IMR-90 (cell line): ENCODE measurements around the gene ISLR2. TPM values are rescaled to one million over a fixed set of nuclear protein-coding genes. Genes with fewer than 3 reads are reported as not detected.
"Not testable (repeated sequence)": the region's sequence is repeated elsewhere in the genome, so short reads cannot be mapped to it uniquely, and the experiment has no call there.

ENCODE experiments used
- ATAC-seq: fragments of 200-7000 bp; cut with Tn5 transposase; 2 replicates; pipeline ENCODE4 v1.9.1; 2020; ENCODE audit warnings: low read depth, mild to moderate bottlenecking, moderate library complexity
- BruUV-seq: library from RNA; stranded (reverse); fragments of 400-500 nt; replicated peaks from 2 replicates; lab custom pipeline; 2021; lab: Mats Ljungman, UMichigan
- CTCF ChIA-PET: fragments of 300-600 bp; formaldehyde crosslinking; extraction: SDS; loops from one replicate; lab custom pipeline; 2021; ENCODE audit warnings: antibody characterized with exemption; lab: Yijun Ruan, JAX
- POLR2A ChIA-PET: fragments of 300-600 bp; sonication (Branson Sonifier 250); formaldehyde crosslinking; loops from one replicate; lab custom pipeline; 2022; ENCODE audit warnings: antibody characterized with exemption; ENCODE audit not compliant: unreplicated experiment; lab: Charles Lee
- DNase-seq: peaks from one replicate; pipeline ENCODE4 v3.0.0; 2013
- H2AFZ ChIP-seq: replicated peaks from 2 replicates; pipeline ENCODE3; 2013; ENCODE audit warnings: low read length, mild to moderate bottlenecking; ENCODE audit not compliant: poor library complexity
- H2AK5ac ChIP-seq: 2 replicates; pipeline ENCODE4 v1.6.1; 2013; ENCODE audit warnings: low read depth, low read length, inconsistent platforms
- H2AK9ac ChIP-seq: replicated peaks from 2 replicates; pipeline ENCODE3; 2013; ENCODE audit warnings: mild to moderate bottlenecking, low read depth, low read length, moderate library complexity; ENCODE audit not compliant: poor library complexity
- H2BK120ac ChIP-seq: 2 replicates; pipeline ENCODE4 v1.6.1; 2013; ENCODE audit warnings: low read depth, low read length, inconsistent platforms
- H2BK15ac ChIP-seq: 3 replicates; pipeline ENCODE4 v1.6.1; 2013; ENCODE audit warnings: low read depth, low read length, inconsistent platforms
- H2BK20ac ChIP-seq: 2 replicates; pipeline ENCODE4 v1.6.1; 2013; ENCODE audit warnings: low read depth, mild to moderate bottlenecking, inconsistent platforms, low read length, moderate library complexity
- H2BK5ac ChIP-seq: 2 replicates; pipeline ENCODE4 v1.6.1; 2013; ENCODE audit warnings: mild to moderate bottlenecking, low read depth, low read length, inconsistent platforms; ENCODE audit not compliant: poor library complexity, severe bottlenecking
- H3K14ac ChIP-seq: replicated peaks from 2 replicates; pipeline ENCODE4 v1.6.1; 2013; ENCODE audit warnings: low read depth, low read length, inconsistent platforms
- H3K18ac ChIP-seq: 2 replicates; pipeline ENCODE4 v1.6.1; 2013; ENCODE audit warnings: low read depth, low read length, control low read depth
- H3K23ac ChIP-seq: 2 replicates; pipeline ENCODE4 v1.6.1; 2013; ENCODE audit warnings: low read depth, low read length, inconsistent platforms
- H3K27ac ChIP-seq: 2 replicates; pipeline ENCODE4 v1.5.1; 2013; ENCODE audit warnings: mild to moderate bottlenecking, control low read depth, low read length; ENCODE audit not compliant: insufficient read depth
- H3K27me3 ChIP-seq: 2 replicates; pipeline ENCODE4 v1.6.1; 2013; ENCODE audit warnings: low read length; ENCODE audit not compliant: control insufficient read depth, insufficient read depth
- H3K36me3 ChIP-seq: 2 replicates; pipeline ENCODE4 v1.6.1; 2013; ENCODE audit warnings: low read length, mixed read lengths; ENCODE audit not compliant: control insufficient read depth, insufficient read depth
- H3K4ac ChIP-seq: 2 replicates; pipeline ENCODE4 v1.6.1; 2013; ENCODE audit warnings: low read depth, low read length, inconsistent platforms
- H3K4me1 ChIP-seq: 2 replicates; pipeline ENCODE4 v1.6.1; 2013; ENCODE audit warnings: low read length, mixed read lengths; ENCODE audit not compliant: control insufficient read depth, insufficient read depth
- H3K4me2 ChIP-seq: 2 replicates; pipeline ENCODE4 v1.6.1; 2013; ENCODE audit warnings: low read depth, mild to moderate bottlenecking, control low read depth, low read length, moderate library complexity
- H3K4me3 ChIP-seq: 2 replicates; pipeline ENCODE4 v1.5.1; 2013; ENCODE audit warnings: low read depth, mild to moderate bottlenecking, control low read depth, low read length, moderate library complexity; ENCODE audit not compliant: insufficient read depth
- H3K56ac ChIP-seq: 2 replicates; pipeline ENCODE4 v1.6.1; 2013; ENCODE audit warnings: low read length, inconsistent platforms; ENCODE audit not compliant: insufficient read depth; ENCODE audit errors: extremely low read depth
- H3K79me1 ChIP-seq, 2 experiments: 2 replicates each; pipeline ENCODE4 v1.6.1; 2013; ENCODE audit warnings: low read length in 2 of 2, inconsistent platforms in 1 of 2, low read depth in 1 of 2
- H3K9ac ChIP-seq: 2 replicates; pipeline ENCODE4 v1.6.1; 2013; ENCODE audit warnings: low read depth, low read length, control low read depth
- H3K9me1 ChIP-seq: 2 replicates; pipeline ENCODE4 v1.6.1; 2013; ENCODE audit warnings: low read length, inconsistent platforms; ENCODE audit not compliant: insufficient read depth
- H3K9me3 ChIP-seq: 2 replicates; pipeline ENCODE4 v1.6.1; 2013; ENCODE audit warnings: low read length; ENCODE audit not compliant: control insufficient read depth, insufficient read depth
- H4K20me1 ChIP-seq: 2 replicates; pipeline ENCODE4 v1.6.1; 2013; ENCODE audit warnings: low read length, inconsistent platforms; ENCODE audit not compliant: insufficient read depth
- H4K5ac ChIP-seq: 2 replicates; pipeline ENCODE4 v1.6.1; 2013; ENCODE audit warnings: mild to moderate bottlenecking, low read depth, low read length, control low read depth
- H4K8ac ChIP-seq, 2 experiments: 2 replicates each; pipeline ENCODE4 v1.6.1; 2013; ENCODE audit warnings: low read depth in 2 of 2, low read length in 2 of 2, control low read depth in 1 of 2, inconsistent platforms in 1 of 2
- H4K91ac ChIP-seq: 2 replicates; pipeline ENCODE4 v1.6.1; 2013; ENCODE audit warnings: low read depth, low read length, inconsistent platforms; ENCODE audit not compliant: insufficient read depth
- CTCF ChIP-seq: conservative IDR thresholded peaks from 2 replicates; pipeline ENCODE4 v1.5.1; 2012; ENCODE audit warnings: mild to moderate bottlenecking, low read depth, low read length, improper control_type of control experiment
- MXI1 ChIP-seq: IDR thresholded peaks from 2 replicates; pipeline ENCODE4 v1.6.1; 2012; ENCODE audit warnings: low read depth, mild to moderate bottlenecking, low read length, moderate library complexity, borderline replicate concordance
- NFE2L2 ChIP-seq: fragments of 150-350 bp; IDR thresholded peaks from 2 replicates; pipeline ENCODE4 v1.6.1; 2016; ENCODE audit warnings: low read depth, mild to moderate bottlenecking, low read length
- WGBS, 2 experiments: methylation state at CpG; one replicate each; pipeline versions ENCODE4 v1.1.5 to v1.1.7; 2013; ENCODE audit warnings: missing lambda C conversion rate in 2 of 2; ENCODE audit not compliant: insufficient read length in 1 of 2; ENCODE audit errors: extremely low coverage in 2 of 2; 5-methylcytosine and 5-hydroxymethylcytosine counted together
- dilution Hi-C: fragments of 300-500 bp; cut with HindIII; formaldehyde crosslinking; loops from one replicate; pipeline ENCODE4 v1.14.3; 2018; ENCODE audit warnings: low sequenced_read_pairs; ENCODE audit not compliant: unreplicated experiment
- in situ Hi-C: fragments of 300-500 bp; cut with MboI; formaldehyde crosslinking; loops from 3 replicates; pipeline ENCODE4 v1.14.3; 2019; ENCODE audit warnings: low sequenced_read_pairs, inconsistent platforms, mixed read lengths
- intact Hi-C: fragments of 100-400 bp; cut with micrococcal nuclease; formaldehyde crosslinking; loops from 2 replicates; pipeline ENCODE4 v1.10.0; 2022
- polyA plus RNA-seq, 3 experiments: library from polyadenylated mRNA; depleted of rRNA; stranded (reverse); fragments of >200 nt; gene quantifications; 2 replicates each; pipeline ENCODE4 v1.2.3, GENCODE V29; 2012; ENCODE audit warnings: low replicate concordance in 1 of 3
- total RNA-seq: library from RNA; depleted of rRNA; stranded (reverse); fragments of >200 nt; gene quantifications from 2 replicates; pipeline ENCODE4 v1.2.3, GENCODE V29; 2012

Gene ISLR2
- total and polyA plus RNA-seq, 2 of the 4 experiments (the other 2 are of a cell fraction): not detected

DNA sequence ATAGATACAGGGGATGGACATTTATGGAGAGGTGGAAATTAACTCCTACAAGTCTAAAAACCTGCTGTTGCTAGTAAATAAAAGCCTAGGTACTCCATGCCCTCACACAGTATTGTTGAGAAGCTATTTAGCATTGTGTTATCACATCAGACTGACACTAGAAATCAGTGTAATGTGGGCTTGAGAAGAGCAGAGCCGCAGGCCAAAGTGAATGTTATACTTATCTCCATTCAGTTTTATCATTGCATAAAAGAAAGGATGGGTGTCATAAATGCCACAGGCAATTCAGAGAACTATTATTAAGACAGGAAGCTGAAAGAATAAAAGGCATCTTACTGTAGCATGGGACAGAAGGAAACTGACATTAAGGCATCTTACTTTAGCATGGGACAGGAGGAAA lies 29.4 kb downstream of the ISLR2 start:
- H2BK20ac ChIP-seq: no peak overlapping the region
- no peak overlapping the region for H4K5ac ChIP-seq
- peaks cover 2% of the 10 kb centered on the region; the same call in 1 of the 2 replicates for H3K4me1 ChIP-seq
- CTCF ChIA-PET: no interaction called here
- H2BK15ac ChIP-seq: no peak overlapping the region
- H3K79me1 ChIP-seq: no peaks in the 10 kb centered on the region
- H3K27ac ChIP-seq: no peak overlapping the region
- BruUV-seq: no TSS peak
- no peak overlapping the region for H2BK120ac ChIP-seq
- no peaks in the 10 kb centered on the region for H3K36me3 ChIP-seq
- H3K4ac ChIP-seq: no peak overlapping the region
- H2BK5ac ChIP-seq: no peak overlapping the region
- no peak overlapping the region for H2AK9ac ChIP-seq
- no peak overlapping the region for H3K23ac ChIP-seq
- dilution Hi-C loops: no loop called here
- H3K9me3 ChIP-seq: no peaks in the 10 kb centered on the region
- in situ Hi-C loops: no loop called here
- no peak overlapping the region for H4K91ac ChIP-seq
- DNase-seq (no peak), ATAC-seq (no peak)
- H3K56ac ChIP-seq: no peak overlapping the region
- H3K4me3 ChIP-seq: no peak overlapping the region
- H4K8ac ChIP-seq: no peak overlapping the region
- no peak overlapping the region for H3K4me2 ChIP-seq
- H3K9me1 ChIP-seq: no peaks in the 10 kb centered on the region
- H3K18ac ChIP-seq: no peak overlapping the region
- peaks cover 53% of the 10 kb centered on the region for H3K27me3 ChIP-seq
- intact Hi-C loops: no loop called here
- WGBS, 2 experiments: no CpG with 5 or more reads among the region's 1 CpG
- H2AK5ac ChIP-seq: no peak overlapping the region
- POLR2A ChIA-PET: no interaction called here
- H2AFZ ChIP-seq: no peak overlapping the region
- TF ChIP-seq MXI1: no peak
- TF ChIP-seq NFE2L2: no peak
- TF ChIP-seq CTCF: no peak
- no peak overlapping the region for H3K9ac ChIP-seq
- no peaks in the 10 kb centered on the region for H4K20me1 ChIP-seq
- no peak overlapping the region for H3K14ac ChIP-seq

DNA sequence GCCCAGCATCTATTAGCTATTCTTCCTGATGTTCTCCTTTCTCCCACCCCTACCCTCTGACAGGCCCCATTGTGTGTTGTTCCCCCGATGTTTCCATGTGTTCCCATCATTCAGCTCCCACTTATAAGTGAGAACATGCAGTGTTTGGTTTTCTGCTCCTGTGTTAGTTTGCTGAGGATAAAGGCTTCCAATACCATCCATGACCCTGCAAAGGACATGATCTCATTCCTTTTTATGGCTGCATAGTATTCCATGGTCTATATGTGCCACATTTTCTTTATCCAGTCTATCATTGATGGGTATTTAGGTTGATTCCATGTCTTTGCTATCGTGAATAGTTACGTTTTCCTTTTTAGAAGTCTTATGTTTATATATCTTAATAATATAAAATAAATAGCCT lies 30.0 kb downstream of the ISLR2 start:
- WGBS, 2 experiments: no CpG with 5 or more reads among the region's 3 CpGs
- H3K79me1 ChIP-seq, intact Hi-C loops, H3K9me3 ChIP-seq, H3K18ac ChIP-seq, H3K36me3 ChIP-seq, in situ Hi-C loops, H4K8ac ChIP-seq, H3K4me2 ChIP-seq, H2BK120ac ChIP-seq, H2BK5ac ChIP-seq, H3K14ac ChIP-seq, DNase-seq, H2AK5ac ChIP-seq, H3K23ac ChIP-seq, POLR2A ChIA-PET, H3K56ac ChIP-seq, H4K20me1 ChIP-seq, H3K4me3 ChIP-seq, H2BK20ac ChIP-seq, H2AK9ac ChIP-seq, H2BK15ac ChIP-seq, H2AFZ ChIP-seq, ATAC-seq, H3K4ac ChIP-seq, H3K9ac ChIP-seq, H3K4me1 ChIP-seq, H4K5ac ChIP-seq, H3K9me1 ChIP-seq, CTCF ChIA-PET, BruUV-seq, H4K91ac ChIP-seq, dilution Hi-C loops, H3K27ac ChIP-seq: not testable (repeated sequence)
- H3K27me3 ChIP-seq: peaks cover 49% of the 10 kb centered on the region
